Umbilical cord (tissue), 2 donors: ENCODE data around the gene LCMT1. TPM values are rescaled to one million over a fixed set of nuclear protein-coding genes. Genes with fewer than 3 reads are reported as not detected.
"Not testable (repeated sequence)": the region's sequence is repeated elsewhere in the genome, so short reads cannot be mapped to it uniquely, and the experiment has no call there.

Experiments
- DNase-seq: peaks from one replicate; pipeline ENCODE4 v3.0.0-alpha.2; 2015; ENCODE audit warnings: low spot score
- total RNA-seq: library from RNA; depleted of rRNA; stranded (reverse); fragments of >200 nt; gene quantifications from one replicate; pipeline ENCODE4 v1.2.3, GENCODE V29; 2014; ENCODE audit warnings: low replicate concordance; ENCODE audit not compliant: insufficient read depth

The LCMT1 gene
- total RNA-seq, 1 donor from 2014 or later = 64.0 TPM

- no peak for DNase-seq
Observed at GRCh38 chr16:25094596-25094995, 16.9 kb upstream of the LCMT1 start.

DNA sequence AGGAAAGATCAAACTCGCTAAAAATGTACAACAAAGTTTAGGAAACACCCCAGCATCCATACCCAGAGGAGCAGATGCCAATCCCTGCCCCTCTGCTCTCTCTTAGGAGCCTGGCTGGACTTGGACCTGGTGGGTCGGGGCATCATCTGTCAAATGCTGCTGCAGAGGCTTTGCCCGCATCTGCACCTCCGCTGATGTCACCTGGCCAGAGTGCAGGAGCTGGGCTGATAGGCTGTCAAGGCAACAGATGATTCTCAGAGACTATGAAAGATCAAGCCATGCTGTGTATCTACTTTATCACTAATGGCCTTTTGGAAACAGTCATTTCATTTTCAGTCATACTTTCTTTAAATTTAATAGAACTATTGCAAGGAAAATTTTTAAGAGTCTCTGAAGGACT lies 15.9 kb upstream of the LCMT1 start:
- DNase-seq = no peak

- no peak for DNase-seq
Observed at GRCh38 chr16:25097276-25097975, 14.1 kb upstream of the LCMT1 start.

DNA sequence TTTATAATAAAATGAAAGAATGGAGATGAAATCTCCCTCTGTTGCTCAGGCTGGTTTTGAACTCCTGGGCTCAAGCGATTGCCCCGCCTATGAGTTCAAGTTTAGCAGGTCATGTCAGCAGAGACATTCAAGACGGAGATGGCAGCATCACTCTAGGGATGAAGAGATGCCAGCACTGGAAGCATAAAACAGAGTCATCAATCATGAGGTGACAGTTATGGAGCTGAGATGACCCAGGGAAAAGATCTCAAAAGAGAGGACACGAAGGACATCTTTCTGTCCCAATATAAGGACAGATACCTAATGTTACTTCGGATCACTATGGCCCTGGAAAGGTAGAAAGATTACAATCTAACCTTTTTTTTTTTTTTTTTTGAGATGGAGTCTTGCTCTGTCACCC lies 11.0 kb upstream of the LCMT1 start:
- no peak for DNase-seq

DNA sequence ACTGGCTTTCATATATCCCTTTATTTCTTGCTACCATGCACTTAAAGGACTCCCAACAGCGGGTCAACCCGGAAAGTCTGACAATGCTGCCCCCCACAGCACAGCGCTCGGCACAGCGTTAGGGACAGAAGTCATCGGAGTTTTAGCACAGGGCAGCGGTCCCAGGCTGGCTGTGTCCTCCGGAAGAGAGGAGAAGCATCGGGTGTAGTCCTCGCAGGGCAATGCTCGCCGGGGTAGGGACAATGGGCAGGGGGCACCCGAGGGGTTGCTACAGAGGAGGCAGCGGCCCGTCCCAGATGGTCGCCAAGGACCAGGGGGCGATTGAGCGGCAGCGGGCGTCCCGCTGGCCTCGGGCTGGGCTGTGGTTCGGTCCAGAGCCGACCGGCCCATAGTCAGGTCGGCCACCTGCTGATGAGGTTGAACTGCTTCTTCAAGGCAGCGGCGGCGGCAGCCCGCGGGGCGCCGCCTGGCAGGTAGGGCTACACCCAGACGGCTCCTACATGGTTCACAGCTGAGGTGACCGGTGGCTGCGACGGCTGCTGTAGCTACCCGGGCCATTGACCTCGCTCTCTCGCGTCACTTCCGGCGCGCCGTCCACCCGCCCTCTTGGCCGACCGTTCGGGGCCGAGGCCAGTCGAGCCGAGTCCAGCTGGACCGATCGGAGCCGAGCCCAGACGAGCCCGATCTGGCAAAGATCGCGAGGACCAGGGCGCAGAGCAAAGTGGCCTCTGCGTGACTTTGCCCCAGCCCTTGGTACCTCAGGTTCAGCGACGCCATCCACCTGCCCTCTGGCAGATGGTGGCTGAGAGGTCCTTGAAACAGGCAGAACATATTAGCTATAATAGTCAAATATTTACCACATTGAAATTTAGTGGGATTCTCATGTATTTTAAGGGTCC lies 4.7 kb upstream of the LCMT1 start:
- DNase-seq = peak; percentile 91

DNA sequence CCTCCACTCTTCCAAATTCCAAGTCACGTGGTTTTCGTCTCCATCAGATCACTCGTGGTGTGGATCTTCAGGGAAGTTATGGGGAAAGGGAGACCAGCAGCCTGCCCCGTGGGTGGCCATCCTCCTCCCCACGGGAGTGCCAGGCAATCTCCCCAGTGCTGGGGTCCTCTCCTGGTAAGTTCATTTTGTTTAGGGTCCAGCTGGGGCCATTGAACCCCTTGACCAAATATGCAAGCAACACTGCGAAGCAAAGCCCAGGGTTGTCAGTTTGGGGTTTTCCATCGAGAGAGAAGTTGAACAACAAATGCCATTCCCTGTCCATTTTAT lies 4.1 kb upstream of the LCMT1 start:
- no peak for DNase-seq

DNA sequence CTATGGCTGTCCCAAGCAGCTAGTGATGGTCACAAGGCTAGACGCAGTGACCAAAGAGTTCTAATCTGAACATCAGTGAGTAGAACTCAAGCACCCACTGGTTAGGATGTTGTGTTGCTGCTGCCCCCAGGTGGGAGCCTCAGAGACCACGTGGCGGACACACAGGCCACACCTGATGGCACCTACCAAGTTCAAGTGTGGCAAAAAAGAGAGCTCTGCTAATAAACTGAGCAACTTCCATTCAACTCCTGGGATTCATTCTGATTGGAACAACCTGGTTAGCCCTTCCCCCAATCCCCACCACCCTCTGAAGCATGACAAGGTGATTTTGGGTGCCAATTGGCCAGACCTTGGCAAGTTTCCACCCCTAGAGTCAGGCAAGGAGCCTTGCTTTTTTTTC lies 3.5 kb upstream of the LCMT1 start:
- no peak for DNase-seq

DNA sequence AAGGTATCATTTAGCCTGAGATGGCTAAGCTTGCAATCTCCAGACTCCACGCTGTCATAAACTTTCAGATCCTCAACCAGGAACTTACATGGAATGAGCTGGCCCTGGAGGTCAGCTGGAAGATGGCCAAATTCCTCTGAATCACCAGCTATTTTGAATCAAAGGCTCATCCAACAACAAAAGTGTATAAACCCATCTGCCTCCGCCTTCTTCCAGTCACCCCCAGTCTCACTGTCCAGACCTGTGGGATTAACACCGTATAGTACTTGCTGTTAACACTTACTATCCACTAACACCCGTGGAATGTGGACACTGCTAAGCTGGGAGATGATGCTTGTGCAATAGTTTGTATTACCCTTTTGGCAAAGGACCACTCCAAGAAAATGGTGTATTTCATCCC lies 1.9 kb upstream of the LCMT1 start:
- peak; percentile 61 for DNase-seq

DNA sequence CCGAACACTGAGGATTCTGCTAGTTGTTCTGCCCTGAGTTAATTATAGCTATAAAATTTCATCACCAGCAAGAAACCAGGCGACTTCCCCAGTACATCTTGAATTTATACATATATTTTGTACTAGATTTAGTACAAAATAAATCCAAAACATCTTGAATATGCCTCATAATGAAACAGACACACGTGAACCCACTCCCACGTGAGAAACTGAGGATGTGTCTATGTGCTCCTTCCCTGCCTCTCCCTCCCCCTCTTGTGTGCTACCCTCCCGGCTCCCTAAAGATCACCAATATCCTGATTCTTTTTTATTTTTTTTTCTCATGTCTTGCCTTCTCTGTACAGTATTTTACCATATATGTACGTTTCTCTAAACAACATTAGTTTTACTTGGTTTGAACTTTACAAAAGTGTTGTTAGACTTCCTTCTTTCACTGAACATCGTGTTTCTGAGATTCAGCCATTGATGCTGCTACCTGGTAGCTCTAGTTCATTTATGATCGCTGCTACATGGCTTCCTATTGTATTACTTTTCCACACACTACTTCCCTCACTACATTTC lies 1.1 kb upstream of the LCMT1 start:
- DNase-seq = no peak

GRCh38 chr16:25114121-25114520 lies 2.6 kb downstream of the LCMT1 start:
- DNase-seq = no peak

- DNase-seq = no peak
Observed at GRCh38 chr16:25118851-25119578, 7.5 kb downstream of the LCMT1 start.

- DNase-seq = no peak
Observed at GRCh38 chr16:25121824-25122600, 10.5 kb downstream of the LCMT1 start.

GRCh38 chr16:25124503-25124902 lies 13.0 kb downstream of the LCMT1 start:
- DNase-seq = no peak

GRCh38 chr16:25126086-25126666 lies 14.6 kb downstream of the LCMT1 start:
- DNase-seq = not testable (repeated sequence)

DNA sequence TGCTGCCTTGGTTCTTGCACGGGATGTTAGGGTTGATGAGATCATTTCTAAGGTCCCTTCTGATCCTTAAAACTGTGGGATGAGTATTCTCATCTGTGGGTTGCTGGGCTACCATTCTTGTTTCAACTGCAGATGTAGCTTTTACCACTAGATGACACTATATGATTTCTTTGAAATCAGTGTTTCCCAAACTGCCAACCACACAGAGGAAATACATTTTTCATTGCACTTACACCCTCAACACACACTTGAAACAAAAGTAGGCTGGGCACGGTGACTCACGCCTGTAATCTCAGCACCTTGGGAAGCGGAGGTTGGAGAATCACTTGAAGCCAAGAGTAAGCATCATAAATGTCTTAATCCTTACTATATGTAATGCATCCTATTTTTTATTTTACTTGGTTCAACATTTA lies 15.3 kb downstream of the LCMT1 start:
- DNase-seq = peak; percentile 48

- not testable (repeated sequence) for DNase-seq
Observed at GRCh38 chr16:25132751-25133150, 21.2 kb downstream of the LCMT1 start.

- DNase-seq = no peak
Observed at GRCh38 chr16:25134166-25134700, 22.7 kb downstream of the LCMT1 start.

DNA sequence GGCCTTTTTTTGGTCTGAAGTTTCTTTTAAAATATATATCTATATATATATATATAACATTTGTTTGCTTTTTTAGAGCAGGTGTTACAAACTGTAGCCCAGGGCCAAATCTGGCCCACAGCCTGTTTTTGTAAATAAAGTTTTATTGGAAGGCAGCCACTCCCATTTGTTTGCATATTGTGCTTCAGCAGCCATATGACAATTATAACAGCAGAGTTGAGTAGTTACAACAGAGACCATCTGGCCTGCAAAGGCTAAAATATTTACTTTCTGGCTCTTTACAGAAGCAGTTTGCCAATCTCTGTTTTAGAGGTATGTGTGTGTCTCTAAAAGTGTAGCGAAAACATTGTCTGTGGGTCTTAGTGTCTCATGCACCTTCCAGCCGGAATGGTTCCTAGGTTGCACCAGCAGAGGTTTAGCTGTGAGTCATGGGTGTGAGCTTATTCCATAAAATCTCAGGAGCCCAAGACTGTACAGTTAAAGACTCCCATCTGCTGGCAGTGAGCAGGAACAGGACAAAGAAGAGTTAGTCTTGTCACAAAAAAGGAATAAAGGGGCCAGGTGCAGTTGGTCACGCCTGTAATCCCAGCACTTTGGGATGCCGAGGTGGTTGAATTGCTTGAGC lies 23.8 kb downstream of the LCMT1 start:
- DNase-seq = no peak

GRCh38 chr16:25138130-25138529 lies 26.6 kb downstream of the LCMT1 start:
- DNase-seq = no peak

DNA sequence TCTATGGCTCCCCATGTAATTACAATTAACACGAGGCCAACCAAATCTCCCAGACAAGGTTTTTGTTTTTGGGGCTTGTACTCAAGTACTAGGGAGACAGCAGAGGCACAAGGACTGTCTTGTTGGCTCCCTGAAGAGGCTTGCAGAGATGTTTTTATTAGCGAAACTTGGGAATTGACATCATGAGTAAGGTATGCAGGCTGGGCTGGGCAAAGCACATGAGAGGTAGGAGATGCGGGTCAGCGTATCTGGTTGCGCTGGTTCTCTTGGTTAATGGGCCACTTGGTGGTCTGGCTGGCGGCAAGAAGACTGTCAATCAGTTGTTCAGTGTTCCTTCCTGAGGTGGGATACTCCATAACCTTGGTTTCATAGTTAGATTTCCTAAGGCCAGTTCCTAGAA lies 28.9 kb downstream of the LCMT1 start:
- DNase-seq = peak; percentile 38
